HG03571 (cell line): ENCODE measurements around the gene LTN1.
"Not testable (repeated sequence)": the region's sequence is repeated elsewhere in the genome, so short reads cannot be mapped to it uniquely, and the experiment has no call there.

Source experiments
- ATAC-seq: cut with Tn5 transposase; IDR thresholded peaks from one replicate; pipeline ENCODE4 v1.9.1; 2021; ENCODE audit not compliant: unreplicated experiment

The LTN1 gene

DNA sequence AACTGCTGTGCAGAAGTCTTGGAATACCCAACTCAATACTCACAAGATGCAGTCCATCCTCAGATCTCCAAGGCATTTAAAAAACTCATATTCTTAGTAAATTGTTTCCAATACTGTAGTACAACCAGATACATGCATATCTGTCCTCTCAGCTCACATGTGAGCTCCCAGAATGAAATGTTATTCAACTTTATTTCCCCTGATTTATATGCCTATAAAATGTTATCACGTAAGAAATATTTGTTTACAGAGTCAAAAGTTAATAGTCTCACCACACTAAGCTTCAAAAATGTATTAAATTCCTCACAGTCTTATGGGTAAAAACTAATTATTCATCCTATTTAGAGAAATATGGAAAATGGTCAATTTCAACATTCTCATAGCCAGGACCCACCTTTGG is 56.6 kb downstream of the LTN1 start:
- no peak for ATAC-seq

DNA sequence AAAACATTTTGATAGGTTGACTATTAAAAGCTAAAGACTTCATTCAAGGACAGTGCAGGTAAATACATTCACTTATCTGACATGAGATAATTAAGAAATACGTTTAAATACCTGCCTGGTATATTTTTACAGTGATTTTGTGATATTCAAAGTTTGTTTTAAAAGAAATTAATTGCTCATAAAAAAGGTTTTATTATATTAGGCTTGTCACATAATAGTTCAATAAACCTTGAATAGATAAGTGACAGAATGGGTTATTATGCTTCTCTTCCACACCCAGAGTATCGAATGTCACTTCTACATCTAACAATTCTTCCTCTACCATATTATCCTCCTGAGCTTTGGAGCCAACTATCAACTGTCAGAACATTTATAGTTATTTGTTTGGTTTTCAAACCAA is 60.0 kb downstream of the LTN1 start:
- ATAC-seq = no peak

DNA sequence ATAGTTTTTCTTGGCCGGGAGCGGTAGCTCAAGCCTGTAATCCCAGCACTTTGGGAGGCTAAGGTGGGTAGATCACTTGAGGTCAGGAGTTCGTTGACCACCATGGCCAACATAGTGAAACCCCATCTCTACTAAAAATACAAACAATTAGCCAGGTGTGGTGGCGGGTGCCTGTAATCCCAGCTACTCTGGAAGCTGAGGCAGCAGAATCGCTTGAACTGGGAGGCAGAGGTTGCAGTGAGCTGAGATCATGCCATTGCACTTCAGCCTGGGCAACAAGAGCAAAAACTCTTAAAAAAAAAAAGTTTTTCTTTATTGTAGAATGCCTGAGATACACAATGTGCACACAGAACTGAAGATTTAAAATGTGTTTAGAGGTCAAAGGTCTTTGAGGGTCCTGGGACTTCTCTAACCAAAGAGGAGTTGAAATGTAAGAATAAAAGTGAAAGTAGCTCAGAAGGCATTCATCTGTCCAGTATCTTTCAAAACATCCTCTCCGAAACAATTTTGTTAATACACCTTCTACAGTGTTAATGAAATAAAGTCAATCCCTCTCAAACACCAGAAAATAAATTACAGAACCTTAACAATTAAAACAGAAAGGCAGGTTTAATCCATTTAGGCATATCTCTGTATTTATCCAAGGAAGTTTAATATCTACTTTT is 60.8 kb downstream of the LTN1 start:
- not testable (repeated sequence) for ATAC-seq

DNA sequence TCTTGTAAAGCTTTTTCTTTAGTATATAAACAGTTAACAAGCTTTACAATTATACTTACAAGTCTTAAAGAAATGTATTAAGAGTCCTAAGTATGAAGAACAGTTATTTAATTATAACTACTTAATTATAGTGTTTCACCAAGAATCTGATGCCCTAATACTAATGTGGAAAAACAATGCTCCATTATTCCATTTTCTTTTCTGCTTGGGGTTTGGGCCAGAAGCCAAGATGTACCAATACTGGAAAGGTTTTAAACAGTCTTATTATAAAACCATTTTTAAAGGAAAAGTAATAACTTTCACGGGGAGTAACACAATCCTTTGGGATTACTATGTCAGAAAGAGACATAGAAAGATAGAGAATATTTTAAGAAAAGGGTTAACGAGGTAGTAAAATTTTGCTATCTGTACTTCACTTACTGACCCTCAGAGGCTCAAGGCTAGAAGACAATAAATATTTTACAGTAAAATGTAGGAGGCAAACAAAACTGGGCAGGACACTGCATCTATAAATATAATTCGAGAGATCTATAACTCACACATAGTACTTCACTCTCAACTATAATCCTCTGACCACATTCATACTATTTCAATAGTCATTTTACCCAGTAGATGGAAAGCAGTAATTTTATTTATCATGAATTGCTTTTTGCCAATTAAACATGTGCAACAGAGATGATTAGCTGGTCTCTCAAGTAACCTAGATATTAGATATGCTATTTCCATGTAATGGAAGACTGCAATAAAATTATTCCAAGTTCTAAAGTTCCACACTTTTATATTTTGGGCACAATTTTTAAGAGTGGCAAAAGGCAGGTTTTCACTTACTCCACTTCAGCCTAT is 63.9 kb downstream of the LTN1 start:
- no peak for ATAC-seq

DNA sequence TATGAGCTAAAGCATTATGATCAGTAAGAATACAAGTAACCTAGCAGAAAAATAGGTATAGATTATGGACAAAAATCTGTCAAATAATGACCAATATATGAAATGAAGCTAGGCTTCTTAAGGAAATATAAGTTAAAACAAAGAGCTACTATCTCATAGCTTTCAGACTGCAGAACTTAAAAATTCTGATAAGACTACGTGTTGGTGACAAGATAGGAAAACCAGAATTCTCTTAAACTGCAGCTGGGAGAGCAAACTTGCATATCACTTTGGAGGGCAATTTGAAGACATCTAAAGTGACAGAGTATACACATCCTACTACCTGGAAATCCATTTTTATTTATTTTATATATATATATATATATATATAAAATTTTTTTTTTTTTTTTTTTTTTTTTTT is 65.5 kb downstream of the LTN1 start:
- no peak for ATAC-seq

DNA sequence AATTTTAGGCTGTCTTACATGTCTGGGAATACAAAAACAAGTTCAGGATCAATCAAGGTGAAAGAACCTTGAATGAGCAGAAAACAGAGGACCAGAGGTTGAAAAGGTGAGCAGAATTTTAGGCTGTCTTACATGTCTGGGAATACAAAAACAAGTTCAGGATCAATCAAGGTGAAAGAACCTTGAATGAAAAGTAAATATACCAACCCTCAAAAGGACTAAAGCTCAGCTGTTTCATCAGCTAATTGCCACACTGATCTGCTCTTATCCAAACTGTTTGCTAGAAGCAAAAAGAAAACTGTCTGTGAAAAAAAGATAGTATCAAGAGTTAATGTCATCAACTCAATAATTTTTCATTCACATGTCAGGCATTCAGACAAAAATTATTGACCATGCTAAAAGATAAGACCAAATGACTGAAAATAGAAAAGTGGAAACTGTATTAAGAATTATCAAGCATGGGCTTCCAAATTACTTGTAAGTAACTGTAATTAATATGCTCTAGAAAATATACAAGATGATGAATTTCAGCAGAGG is 69.2 kb downstream of the LTN1 start:
- ATAC-seq = no peak

DNA sequence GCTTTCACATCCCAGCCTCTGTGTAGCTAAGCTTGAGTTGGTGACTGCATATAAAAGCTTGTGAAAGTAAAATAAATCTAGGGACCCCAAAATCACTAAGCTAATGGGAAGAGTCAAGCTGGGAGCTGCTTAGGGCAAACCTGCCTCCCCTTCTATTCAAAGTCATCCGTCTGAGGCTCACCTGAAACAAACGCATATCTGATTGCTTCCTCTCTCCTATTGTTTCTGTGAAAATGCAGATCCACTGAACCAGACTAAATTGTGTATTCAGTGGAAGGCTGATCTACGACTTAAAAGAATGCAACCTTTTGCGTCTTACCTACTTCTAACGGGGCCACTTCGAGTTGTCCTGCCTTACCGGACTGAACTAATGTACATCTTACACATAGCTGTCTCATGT is 70.3 kb downstream of the LTN1 start:
- ATAC-seq = no peak

DNA sequence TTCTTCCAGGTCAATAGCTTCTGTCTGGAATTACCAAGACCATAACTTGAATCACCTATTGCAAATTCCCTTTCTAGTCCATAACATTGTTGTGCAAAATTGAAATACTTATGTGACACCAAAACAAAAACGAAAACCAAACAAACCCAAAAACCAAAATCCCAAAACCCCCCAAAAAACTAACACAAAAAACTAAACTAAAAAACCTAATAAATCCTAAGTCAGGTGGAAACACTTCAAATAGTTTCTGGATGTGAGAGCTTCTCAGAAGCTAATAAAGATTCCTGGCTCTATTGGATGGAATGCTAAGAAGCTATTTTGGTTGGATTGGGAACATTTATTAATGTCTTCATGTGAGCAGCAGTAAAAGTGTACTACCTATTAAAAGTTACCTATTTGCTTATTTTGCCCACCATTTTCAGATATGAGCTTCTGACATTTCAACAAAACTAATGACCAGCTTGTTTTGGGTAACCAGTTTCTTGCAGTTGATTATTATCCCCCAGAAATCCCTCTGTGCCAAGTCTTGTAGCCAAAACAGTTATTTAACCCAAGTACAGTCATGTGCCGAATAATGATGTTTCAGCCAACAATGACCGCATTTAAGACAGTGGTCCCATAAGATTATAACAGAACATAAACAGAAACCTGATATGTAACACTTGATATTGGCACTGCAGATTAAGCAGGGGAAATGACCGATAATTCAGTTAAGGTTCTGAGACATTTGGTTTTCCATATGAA is 76.4 kb downstream of the LTN1 start:
- no peak for ATAC-seq

DNA sequence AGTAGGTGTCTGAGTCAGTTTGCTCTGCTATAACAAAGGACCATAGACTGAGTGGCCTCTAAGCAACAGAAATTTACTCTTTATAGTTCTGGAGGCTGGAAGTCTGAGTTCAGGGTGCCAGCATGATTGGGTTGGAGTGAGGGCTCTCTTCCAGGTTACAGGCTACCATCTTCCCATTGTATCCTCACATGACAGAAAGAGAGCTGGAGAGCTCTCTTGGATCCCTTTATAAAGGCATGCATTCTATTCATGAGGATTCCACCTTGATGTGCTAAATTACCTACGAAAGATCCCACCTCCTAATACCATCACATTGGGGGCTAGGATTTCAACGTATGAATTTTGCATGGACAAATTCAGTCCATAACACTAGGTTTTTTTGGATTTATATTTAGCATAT is 79.6 kb downstream of the LTN1 start:
- no peak for ATAC-seq

DNA sequence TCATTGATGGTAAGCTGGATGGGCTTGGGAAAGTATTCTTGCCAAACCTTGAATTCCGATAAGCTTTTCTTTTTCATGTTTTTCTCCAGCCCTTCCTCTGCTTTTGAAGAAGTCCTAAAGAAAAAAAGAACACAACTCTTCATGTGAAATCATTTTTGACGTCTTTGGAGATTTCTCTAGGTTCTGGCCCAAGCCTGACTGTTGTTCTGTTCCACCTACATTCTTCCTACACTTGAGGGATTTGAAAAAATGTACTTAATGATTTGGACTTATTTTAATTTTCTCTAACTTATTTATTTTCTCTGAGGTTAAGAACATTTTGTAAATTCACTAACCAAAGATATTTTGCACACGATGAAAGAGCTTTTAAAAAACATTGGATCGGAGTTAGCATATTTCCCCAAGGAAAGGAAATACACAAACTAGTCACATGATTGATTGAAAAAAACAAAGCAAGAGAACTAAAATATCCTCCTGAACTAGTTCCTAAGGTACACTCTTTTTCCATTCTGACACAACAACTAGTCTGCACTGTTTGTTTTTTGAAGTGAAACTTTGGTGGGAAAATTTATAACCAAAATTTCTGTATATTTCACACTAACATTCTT is 82.3 kb downstream of the LTN1 start:
- no peak for ATAC-seq

DNA sequence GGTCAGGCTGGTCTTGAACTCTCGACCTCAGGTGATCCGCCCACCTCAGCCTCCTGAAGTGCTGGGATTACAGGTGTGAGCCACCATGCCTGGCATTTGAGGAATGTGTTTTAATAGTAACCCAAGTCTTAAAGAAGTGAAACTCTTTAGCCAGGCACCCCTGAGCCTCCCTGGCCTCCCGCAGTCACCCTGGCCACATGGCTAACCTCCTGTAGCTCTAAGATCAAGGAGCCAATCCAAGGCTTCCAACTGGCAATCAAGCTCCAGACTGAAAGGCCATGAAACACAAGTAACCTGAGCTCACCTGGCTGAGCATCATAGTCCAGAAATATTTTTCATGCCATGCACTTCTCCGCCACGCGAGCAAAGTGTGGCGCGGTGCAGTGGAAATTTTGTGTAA is 84.3 kb downstream of the LTN1 start:
- ATAC-seq = no peak

DNA sequence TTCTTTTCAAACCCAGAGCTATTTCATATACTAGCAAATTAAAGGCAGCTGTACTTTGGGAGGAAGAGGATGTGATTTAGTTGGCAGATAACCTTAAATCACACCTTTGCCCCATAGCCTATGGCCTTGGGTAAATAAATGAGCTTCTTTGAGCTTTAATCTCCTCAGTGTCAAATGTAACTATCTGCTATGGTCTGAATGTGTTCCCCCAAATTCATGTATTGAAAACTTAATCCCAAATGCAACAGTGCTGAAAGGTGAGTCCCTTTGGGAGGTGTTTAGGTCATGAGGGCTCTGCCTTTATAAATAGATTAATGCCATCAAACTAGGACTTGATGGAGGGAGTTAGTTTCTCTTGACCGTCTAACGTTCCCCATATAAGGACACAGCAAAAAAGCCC is 85.8 kb downstream of the LTN1 start:
- no peak for ATAC-seq

DNA sequence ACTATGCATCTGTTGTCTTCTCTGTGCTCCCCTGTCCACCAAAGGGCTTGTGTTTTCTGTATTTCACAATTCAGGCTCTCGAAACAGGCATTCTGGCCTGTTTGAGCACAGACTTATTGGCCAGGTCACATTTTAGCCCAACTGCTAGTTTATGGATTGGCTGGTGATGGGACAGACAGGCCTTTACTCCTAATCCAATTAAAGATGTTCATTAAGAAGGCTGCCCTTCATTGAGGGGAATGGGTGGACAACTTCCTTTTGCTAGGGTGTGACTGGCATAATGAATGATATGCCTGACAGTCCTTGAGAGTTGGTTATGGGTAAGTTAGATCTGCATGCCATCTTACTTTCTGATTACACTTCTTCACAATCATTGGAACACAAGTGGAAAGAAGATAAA is 86.4 kb downstream of the LTN1 start:
- ATAC-seq = no peak

DNA sequence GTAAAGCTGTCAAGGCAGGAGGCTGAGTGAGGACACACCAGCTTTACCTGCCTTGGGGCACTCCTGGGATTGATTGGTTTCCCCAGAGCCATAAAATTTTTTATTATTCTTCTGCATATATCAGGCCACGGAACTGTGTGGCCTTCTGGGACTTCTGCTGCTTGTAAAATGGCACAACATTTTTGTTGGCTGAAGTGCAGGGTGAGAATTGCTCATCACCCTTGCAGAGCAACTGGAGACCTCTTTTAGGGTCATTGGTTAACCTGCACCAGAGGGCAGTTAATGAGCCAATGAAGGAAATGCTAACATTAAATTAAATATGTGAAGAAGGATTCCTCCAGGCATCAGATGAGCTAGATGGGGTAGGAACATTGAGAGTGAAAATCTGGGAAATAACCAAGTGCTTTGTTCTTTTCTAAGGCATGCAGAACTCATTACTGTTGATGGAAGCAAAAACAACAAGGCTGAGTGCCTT is 87.7 kb downstream of the LTN1 start:
- ATAC-seq = no peak

DNA sequence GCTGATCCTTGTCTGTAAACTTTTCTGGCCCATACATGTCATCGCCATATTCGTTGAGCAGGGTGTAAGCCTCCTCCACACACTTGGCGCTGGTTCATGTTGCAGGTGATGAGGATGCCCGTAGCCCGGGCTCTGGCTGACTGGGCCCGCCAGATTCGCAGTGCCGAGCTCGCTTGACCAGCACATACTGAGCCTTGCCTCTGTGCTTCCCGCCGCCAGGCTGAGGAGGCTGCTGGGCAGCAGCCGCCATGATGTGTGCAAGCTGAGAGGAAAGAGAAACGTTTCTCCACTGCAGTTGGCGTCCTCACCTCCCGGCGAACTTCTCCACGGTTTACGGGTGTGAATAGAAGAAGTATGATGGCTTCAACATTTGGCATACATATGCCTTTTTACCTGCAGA is 89.2 kb downstream of the LTN1 start:
- ATAC-seq = no peak

DNA sequence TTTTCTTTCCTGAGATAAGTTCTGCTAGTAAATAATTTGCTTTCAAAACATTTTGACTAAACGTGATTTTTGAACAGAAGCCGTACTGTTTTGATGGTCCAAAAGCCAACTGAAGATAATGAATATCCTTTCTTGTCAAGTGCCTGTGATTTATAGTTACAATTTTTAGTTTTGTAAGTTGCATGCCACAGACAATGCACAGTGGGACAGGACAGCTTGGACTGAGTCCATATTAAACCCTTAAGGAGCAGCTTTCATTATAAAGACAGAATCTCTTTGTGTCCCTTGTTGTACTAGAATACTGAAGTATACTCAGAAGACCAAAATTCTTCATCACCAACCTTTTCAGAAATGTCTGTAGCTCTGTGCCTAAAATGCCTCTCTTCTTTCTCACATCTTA is 92.2 kb downstream of the LTN1 start:
- ATAC-seq = no peak

DNA sequence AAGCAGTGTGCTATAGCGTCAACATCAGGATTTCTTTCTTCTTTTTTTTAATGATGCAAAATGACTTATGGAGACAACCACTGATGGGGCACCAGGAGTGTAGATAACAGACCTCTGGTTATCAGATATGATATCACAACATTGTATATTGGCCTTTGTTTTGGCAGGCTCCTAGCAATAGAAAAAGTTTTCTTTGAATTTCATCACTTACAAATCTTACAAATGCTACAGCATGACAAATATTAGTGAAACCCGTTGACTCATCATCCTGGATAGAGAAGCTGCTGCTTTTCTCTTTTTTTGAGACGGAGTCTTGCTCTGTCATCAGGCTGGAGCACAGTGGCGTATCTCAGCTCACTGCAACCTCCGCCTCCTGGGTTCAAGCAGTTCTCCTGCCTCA is 92.9 kb downstream of the LTN1 start:
- ATAC-seq = no peak

DNA sequence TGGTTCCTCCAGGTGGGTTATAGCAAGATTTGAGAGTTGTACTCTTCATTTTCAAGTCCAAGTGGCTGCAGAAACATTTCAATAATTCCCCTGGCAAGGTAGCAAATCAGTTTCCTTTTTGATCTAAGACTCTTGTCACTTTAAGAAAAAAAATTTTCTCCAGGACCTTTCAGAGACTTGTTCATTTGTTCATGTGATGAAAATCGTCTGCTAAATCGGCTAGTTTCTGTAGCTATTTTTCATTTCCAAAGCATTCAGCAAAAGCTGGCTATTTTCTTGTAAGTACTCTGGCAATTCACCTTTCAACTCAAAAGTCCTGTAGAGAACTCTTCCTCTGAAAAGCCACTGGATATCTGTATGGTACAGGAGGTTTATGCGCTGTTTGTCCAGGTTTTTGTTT is 93.5 kb downstream of the LTN1 start:
- ATAC-seq = no peak

DNA sequence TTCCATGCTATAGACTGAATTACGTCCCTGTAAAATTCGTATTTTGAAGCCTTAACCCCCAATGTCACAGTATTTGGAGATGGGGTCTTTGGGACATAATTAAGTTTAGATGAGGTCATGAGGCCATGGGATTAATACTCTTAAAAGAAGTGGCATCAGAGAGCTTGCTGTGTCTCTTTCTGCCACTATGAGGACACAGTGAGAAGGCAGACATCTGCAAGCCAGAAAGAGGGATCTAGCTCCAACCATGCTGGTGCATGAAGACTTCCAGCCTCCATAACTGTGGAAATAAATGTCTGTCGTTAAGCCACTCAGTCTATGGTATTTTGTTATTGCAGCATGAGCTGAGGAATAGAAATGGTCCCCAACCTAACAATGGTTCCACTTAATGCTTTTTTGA is 99.0 kb downstream of the LTN1 start:
- ATAC-seq = no peak

DNA sequence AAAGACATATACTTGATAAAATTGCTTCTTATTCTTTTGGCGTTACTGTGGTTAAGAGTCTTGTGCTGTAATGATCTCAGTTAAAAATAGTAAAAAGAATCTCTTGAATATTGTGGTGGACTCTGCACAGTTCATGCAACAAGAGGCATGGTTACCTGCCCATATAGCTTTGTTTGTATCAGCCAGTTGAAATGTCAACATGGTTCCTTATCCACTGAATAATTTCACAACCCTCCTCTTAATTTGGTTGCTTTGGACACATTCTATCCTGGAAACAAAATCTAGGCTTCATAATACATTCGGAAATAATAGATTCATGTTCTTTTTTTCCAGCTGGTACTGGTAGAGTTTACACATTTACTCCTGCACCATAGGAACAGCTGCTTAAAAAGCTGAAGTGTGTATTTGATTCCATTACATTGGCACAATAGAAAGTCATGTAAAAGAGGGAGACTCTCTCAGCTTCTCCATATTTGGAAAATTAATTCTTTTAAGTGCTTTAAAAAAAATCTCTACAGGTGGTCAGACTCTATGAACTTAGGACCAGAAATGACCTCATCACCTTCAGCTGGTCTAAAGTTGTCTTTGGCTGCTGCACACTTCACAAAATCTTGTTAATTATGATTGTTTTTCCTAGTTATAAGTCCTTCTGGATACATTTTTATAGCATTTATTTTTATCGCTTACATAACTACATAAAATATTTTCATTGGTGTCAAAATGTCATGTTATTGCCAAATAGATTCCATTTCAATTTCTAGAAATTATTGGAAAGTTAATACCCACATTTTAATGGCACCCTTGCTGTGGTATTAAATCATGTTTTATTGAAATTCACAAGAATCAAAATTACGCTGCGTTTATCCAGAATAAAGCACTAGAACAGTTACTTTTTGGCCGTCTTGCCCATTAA is 100.2 kb downstream of the LTN1 start:
- ATAC-seq = no peak
